K562 (cell line): ENCODE data around the gene WEE1. TPM values are rescaled to one million over a fixed set of nuclear protein-coding genes. Genes with fewer than 3 reads are reported as not detected.
A peak's percentile ranks its signal among the peaks of the same experiment; 100 is the strongest.

Source experiments
- CBX8 ChIP-seq: fragments of 200-600 bp; sonication (generic); IDR thresholded peaks from 2 replicates; pipeline ENCODE4 v1.6.1; 2012; ENCODE audit warnings: borderline replicate concordance, mixed run types, low read depth, mild to moderate bottlenecking, moderate library complexity, mixed read lengths, low read length, control low read depth, inconsistent platforms; ENCODE audit not compliant: poor library complexity, severe bottlenecking; ENCODE audit errors: extremely low read depth
- ELF4 ChIP-seq: fragments of 450-650 bp; formaldehyde crosslinking; IDR thresholded peaks from 2 replicates; pipeline ENCODE4 v1.4.0; 2022; ENCODE audit warnings: missing genetic modification characterization
- ESRRA ChIP-seq: fragments of 450-650 bp; IDR thresholded peaks from 2 replicates; pipeline ENCODE4 v1.6.1; 2014; ENCODE audit warnings: low read depth, mild to moderate bottlenecking, moderate library complexity, borderline replicate concordance
- GABPB1 ChIP-seq: sonication (generic); formaldehyde crosslinking; IDR thresholded peaks from 2 replicates; pipeline ENCODE4 v1.8.0; 2022; ENCODE audit warnings: mild to moderate bottlenecking, missing genetic modification reagents
- HDAC2 ChIP-seq: fragments of 450-650 bp; IDR thresholded peaks from 2 replicates; pipeline ENCODE4 v1.6.1; 2016; ENCODE audit warnings: mild to moderate bottlenecking
- HLTF ChIP-seq: fragments of 450-650 bp; IDR thresholded peaks from 2 replicates; pipeline ENCODE4 v1.6.1; 2016
- KLF10 ChIP-seq: fragments of 250-450 bp; sonication (Bioruptor Pico); IDR thresholded peaks from 2 replicates; pipeline ENCODE4 v1.6.1; 2021; ENCODE audit warnings: matching md5 sums
- LARP7 ChIP-seq: fragments of 450-650 bp; IDR thresholded peaks from 2 replicates; pipeline ENCODE4 v1.6.1; 2016
- MYBL2 ChIP-seq, 2 experiments: fragments of 450-650 bp in 1 of 2; sonication (generic) in 1 of 2; formaldehyde crosslinking in 1 of 2; IDR thresholded peaks; 2 replicates each; pipeline versions ENCODE4 v1.6.1 to v1.8.1; 2017 to 2022; ENCODE audit warnings: borderline replicate concordance in 1 of 2, inconsistent platforms in 1 of 2, low read depth in 1 of 2, mild to moderate bottlenecking in 1 of 2, missing genetic modification reagents in 1 of 2, moderate library complexity in 1 of 2
- NFIX ChIP-seq: fragments of 250-450 bp; sonication (Bioruptor Pico); IDR thresholded peaks from 2 replicates; pipeline ENCODE4 v1.4.0; 2020; ENCODE audit warnings: low read depth, mild to moderate bottlenecking, moderate library complexity
- PHTF2 ChIP-seq: fragments of 250-450 bp; sonication (Bioruptor Pico); IDR thresholded peaks from 2 replicates; pipeline ENCODE4 v1.5.0; 2021; ENCODE audit warnings: mild to moderate bottlenecking
- POLR2AphosphoS2 ChIP-seq: IDR thresholded peaks from 2 replicates; pipeline ENCODE4 v1.6.1; 2012; ENCODE audit warnings: low read length, improper control_type of control experiment
- POU5F1 ChIP-seq: fragments of 150-350 bp; IDR thresholded peaks from 2 replicates; pipeline ENCODE4 v1.6.1; 2014; ENCODE audit warnings: borderline replicate concordance, low read length, low read depth, mild to moderate bottlenecking; ENCODE audit not compliant: partially characterized antibody
- ZFX ChIP-seq: sonication (generic); formaldehyde crosslinking; IDR thresholded peaks from 2 replicates; pipeline ENCODE4 v1.8.0; 2022; ENCODE audit warnings: mild to moderate bottlenecking, missing genetic modification reagents, moderate library complexity
- ZNF232 ChIP-seq: sonication (generic); formaldehyde crosslinking; IDR thresholded peaks from 2 replicates; pipeline ENCODE4 v1.8.0; 2022; ENCODE audit warnings: mild to moderate bottlenecking, missing genetic modification reagents
- ZNF740 ChIP-seq, 3 experiments: fragments of 200-800 bp in 1 of 3; sonication (Bioruptor generic) in 1 of 3; sonication (generic) in 1 of 3; formaldehyde crosslinking in 1 of 3; IDR thresholded peaks; 2 replicates each; pipeline versions ENCODE4 v1.6.1 to v1.8.0; 2016 to 2022; ENCODE audit warnings: mild to moderate bottlenecking in 2 of 3, missing compliant biosample characterization in 2 of 3, missing genetic modification characterization in 2 of 3, missing genetic modification reagents in 1 of 3
- polyA plus RNA-seq, 8 experiments: library from polyadenylated mRNA; depleted of rRNA in 4 of 8; stranded (reverse) in 5 of 8; unstranded in 3 of 8; fragments of >200 nt; fragmentation: Nextera tagmentation in 2 of 8; fragmentation: Illumina TruSeq in 1 of 8; extraction: Ambion mirVana in 2 of 8; extraction: Trizol in 1 of 8; gene quantifications; 2 replicates each; pipeline versions ENCODE4 v1.2.1 to v1.2.3, GENCODE V29; 2011 to 2014; ENCODE audit warnings: inconsistent platforms in 1 of 8, missing spikeins in 1 of 8
- total RNA-seq, 7 experiments: library from RNA; depleted of rRNA in 6 of 7; stranded (reverse); fragments of >200 nt in 6 of 7; fragmentation: Illumina TruSeq in 2 of 7; extraction: Trizol in 2 of 7; gene quantifications; 2 replicates each; pipeline versions ENCODE4 v1.2.1 to v1.2.3, GENCODE V29; 2011 to 2021; ENCODE audit warnings: low replicate concordance in 1 of 7
- TF ChIP-seq, protein P1 (sequence below): sonication (generic); formaldehyde crosslinking; IDR thresholded peaks from 2 replicates; pipeline ENCODE4 v1.8.1; 2023; ENCODE audit warnings: missing genetic modification reagents, mild to moderate bottlenecking, borderline replicate concordance
- TF ChIP-seq, protein P2 (sequence below), 2 experiments: fragments of 450-650 bp in 1 of 2; IDR thresholded peaks; 2 replicates each; pipeline ENCODE4 v1.6.1; 2011 to 2017; ENCODE audit warnings: low read depth in 2 of 2, antibody characterized with exemption in 1 of 2, borderline replicate concordance in 1 of 2, low read length in 1 of 2, mild to moderate bottlenecking in 1 of 2, mixed read lengths in 1 of 2; ENCODE audit not compliant: control insufficient read depth in 1 of 2

WEE1 gene
- total and polyA plus RNA-seq, 9 of the 15 experiments (the other 6 are each of a cell fraction or from before 2014, with no cell fraction given): 21.9 to 99.0 (median 67.4) TPM

DNA sequence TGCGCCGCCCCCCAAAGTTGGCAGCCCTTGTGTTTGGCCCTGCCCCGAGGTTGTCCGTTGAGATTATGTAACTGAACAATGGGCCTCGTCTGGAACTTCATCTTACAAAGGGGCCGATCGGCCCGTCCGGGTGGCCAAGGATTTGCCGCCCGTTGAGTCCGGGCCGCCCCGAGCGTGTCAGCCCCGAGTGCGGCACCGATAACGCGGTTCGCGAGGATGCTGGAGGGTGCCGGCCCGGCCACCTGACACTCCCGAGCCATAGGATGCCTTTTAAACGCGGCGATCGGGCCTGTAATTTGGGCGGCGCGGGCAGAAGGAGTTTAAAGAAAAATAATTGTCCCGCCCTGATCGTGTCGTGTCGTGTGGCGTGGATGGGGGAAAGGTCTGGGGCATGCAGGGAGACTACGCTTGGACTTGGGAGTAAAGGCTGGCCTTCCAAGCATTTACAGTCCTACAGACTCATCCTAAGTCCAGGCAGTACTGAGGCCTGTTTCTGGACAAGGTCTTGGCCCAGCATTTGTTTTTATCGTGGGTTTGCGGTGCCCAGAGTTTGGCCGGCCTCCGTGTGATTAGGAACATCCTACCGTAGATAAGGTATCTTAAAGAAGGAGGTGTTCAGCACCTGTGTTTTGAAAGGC lies 1.3 kb downstream of the WEE1 start (continued):
- TF ChIP-seq, protein P1, sequence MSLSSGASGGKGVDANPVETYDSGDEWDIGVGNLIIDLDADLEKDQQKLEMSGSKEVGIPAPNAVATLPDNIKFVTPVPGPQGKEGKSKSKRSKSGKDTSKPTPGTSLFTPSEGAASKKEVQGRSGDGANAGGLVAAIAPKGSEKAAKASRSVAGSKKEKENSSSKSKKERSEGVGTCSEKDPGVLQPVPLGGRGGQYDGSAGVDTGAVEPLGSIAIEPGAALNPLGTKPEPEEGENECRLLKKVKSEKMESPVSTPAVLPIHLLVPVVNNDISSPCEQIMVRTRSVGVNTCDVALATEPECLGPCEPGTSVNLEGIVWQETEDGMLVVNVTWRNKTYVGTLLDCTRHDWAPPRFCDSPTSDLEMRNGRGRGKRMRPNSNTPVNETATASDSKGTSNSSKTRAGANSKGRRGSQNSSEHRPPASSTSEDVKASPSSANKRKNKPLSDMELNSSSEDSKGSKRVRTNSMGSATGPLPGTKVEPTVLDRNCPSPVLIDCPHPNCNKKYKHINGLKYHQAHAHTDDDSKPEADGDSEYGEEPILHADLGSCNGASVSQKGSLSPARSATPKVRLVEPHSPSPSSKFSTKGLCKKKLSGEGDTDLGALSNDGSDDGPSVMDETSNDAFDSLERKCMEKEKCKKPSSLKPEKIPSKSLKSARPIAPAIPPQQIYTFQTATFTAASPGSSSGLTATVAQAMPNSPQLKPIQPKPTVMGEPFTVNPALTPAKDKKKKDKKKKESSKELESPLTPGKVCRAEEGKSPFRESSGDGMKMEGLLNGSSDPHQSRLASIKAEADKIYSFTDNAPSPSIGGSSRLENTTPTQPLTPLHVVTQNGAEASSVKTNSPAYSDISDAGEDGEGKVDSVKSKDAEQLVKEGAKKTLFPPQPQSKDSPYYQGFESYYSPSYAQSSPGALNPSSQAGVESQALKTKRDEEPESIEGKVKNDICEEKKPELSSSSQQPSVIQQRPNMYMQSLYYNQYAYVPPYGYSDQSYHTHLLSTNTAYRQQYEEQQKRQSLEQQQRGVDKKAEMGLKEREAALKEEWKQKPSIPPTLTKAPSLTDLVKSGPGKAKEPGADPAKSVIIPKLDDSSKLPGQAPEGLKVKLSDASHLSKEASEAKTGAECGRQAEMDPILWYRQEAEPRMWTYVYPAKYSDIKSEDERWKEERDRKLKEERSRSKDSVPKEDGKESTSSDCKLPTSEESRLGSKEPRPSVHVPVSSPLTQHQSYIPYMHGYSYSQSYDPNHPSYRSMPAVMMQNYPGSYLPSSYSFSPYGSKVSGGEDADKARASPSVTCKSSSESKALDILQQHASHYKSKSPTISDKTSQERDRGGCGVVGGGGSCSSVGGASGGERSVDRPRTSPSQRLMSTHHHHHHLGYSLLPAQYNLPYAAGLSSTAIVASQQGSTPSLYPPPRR: no peak
- TF ChIP-seq ESRRA (no peak), CBX8 (no peak), POLR2AphosphoS2 (no peak), PHTF2 (CRISPR knock-in tag) (no peak), NFIX (CRISPR knock-in tag) (no peak), HDAC2 (no peak), ZNF740 (CRISPR knock-in tag; IDR thresholded peaks at IDR 0.05) (no peak), ZNF740 (tag; IDR thresholded peaks at IDR 0.05) (no peak; a peak in 1 of 4 replicates), LARP7 (no peak), KLF10 (CRISPR knock-in tag) (no peak), MYBL2 (IDR thresholded peaks at IDR 0.05; ENCODE audit: low read depth) (no peak), MYBL2 (CRISPR knock-in tag; IDR thresholded peaks at IDR 0.05; ENCODE audit: borderline replicate concordance) (no peak), POU5F1 (no peak), HLTF (no peak), GABPB1 (CRISPR knock-in tag) (0 out of 2 replicates have a peak, but pooled peaks have one; percentile 24), ZFX (CRISPR knock-in tag) (peak; percentile 82), ZNF232 (peak; percentile 65; the same call in 1 of the 2 replicates), ELF4 (CRISPR knock-in tag) (no peak)
- TF ChIP-seq, protein P2, sequence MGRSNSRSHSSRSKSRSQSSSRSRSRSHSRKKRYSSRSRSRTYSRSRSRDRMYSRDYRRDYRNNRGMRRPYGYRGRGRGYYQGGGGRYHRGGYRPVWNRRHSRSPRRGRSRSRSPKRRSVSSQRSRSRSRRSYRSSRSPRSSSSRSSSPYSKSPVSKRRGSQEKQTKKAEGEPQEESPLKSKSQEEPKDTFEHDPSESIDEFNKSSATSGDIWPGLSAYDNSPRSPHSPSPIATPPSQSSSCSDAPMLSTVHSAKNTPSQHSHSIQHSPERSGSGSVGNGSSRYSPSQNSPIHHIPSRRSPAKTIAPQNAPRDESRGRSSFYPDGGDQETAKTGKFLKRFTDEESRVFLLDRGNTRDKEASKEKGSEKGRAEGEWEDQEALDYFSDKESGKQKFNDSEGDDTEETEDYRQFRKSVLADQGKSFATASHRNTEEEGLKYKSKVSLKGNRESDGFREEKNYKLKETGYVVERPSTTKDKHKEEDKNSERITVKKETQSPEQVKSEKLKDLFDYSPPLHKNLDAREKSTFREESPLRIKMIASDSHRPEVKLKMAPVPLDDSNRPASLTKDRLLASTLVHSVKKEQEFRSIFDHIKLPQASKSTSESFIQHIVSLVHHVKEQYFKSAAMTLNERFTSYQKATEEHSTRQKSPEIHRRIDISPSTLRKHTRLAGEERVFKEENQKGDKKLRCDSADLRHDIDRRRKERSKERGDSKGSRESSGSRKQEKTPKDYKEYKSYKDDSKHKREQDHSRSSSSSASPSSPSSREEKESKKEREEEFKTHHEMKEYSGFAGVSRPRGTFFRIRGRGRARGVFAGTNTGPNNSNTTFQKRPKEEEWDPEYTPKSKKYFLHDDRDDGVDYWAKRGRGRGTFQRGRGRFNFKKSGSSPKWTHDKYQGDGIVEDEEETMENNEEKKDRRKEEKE (IDR thresholded peaks at IDR 0.05; ENCODE audit: borderline replicate concordance in 1 of 2, control insufficient read depth in 1 of 2, low read depth in 2 of 2, low read length in 1 of 2): no peak
